Thymus (tissue), 11 donors: ENCODE results near the gene UQCC2. TPM values are rescaled to one million over a fixed set of nuclear protein-coding genes. Genes with fewer than 3 reads are reported as not detected.

Experiments used
- DNase-seq, 9 donors: peaks; one replicate each; pipeline ENCODE4 v3.0.0-alpha.2; 2013; ENCODE audit warnings: low spot score in 9 of 9, low read depth in 6 of 9, missing footprints in 1 of 9
- H3K27ac ChIP-seq, 2 donors: one replicate each; pipeline ENCODE4 v1.5.1; 2013; ENCODE audit warnings: control low read depth in 1 of 2, low read depth in 1 of 2, low read length in 1 of 2, mild to moderate bottlenecking in 1 of 2, moderate library complexity in 1 of 2
- H3K27me3 ChIP-seq, 2 donors: one replicate each; pipeline ENCODE4 v1.5.1; 2013; ENCODE audit warnings: low read length in 1 of 2; ENCODE audit not compliant: control insufficient read depth in 2 of 2, insufficient read depth in 1 of 2
- H3K36me3 ChIP-seq, 2 donors: one replicate each; pipeline ENCODE4 v1.5.1; 2013; ENCODE audit warnings: low read length in 1 of 2, mild to moderate bottlenecking in 1 of 2, moderate library complexity in 1 of 2; ENCODE audit not compliant: control insufficient read depth in 2 of 2, insufficient read depth in 2 of 2
- H3K4me1 ChIP-seq, 2 donors: one replicate each; pipeline ENCODE4 v1.5.1; 2013; ENCODE audit warnings: low read length in 2 of 2; ENCODE audit not compliant: control insufficient read depth in 2 of 2, insufficient read depth in 2 of 2
- H3K4me3 ChIP-seq, 2 donors: one replicate each; pipeline ENCODE4 v1.5.1; 2013; ENCODE audit warnings: low read length in 2 of 2, control low read depth in 1 of 2, mild to moderate bottlenecking in 1 of 2
- H3K9me3 ChIP-seq, 2 donors: one replicate each; pipeline ENCODE4 v1.5.1; 2013; ENCODE audit warnings: low read length in 1 of 2, mild to moderate bottlenecking in 1 of 2; ENCODE audit not compliant: control insufficient read depth in 2 of 2, insufficient read depth in 1 of 2
- WGBS: extraction: QIAGEN DNeasy Blood & Tissue Kit; methylation state at CpG from one replicate; pipeline ENCODE4 v1.1.7; 2013; 5-methylcytosine and 5-hydroxymethylcytosine counted together
- polyA plus RNA-seq: library from polyadenylated mRNA; stranded (reverse); fragments of 200-250 nt; gene quantifications from one replicate; pipeline ENCODE4 v1.2.3, GENCODE V29; 2013
- total RNA-seq: library from RNA; stranded (reverse); fragments of 120-200 nt; gene quantifications from one replicate; pipeline ENCODE4 v1.2.4, GENCODE V29; 2013
- donor health status: healthy.

The UQCC2 gene
- total and polyA plus RNA-seq, 2 donors: 67.3 to 88.4 TPM

DNA sequence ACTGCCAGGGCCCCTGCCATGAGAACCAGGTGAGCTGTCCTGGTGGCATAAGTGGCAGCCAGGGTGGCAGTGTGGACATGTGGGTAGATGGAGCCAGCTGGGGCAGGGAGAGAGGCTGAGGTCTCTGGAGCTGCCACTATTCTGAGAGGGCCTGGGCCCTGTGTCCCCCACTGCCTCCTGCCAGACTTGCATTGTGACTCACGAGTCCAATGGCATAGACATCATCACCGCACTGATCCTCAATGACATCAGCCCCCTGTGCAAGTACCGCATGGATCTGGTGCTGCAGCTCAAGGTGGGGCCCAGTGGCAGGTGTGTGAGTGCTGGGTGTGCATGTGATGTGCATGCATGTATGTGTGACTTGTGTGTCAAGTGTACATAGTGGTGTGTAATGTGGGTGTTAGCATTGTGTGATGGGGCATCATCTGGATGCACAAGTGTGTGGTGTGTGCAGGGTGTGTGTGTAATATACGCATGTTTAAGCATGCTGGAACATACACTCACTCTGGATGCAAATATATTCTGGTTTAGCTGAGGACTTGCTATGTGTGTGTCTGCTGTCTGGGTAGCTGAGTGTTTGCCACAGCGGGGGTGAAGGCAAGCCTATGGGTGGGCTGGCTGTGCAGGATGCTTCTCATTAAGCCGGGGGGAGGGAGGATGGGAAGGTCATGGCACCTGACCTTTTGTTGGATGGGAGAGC is 25.1 kb downstream of the UQCC2 start:
- Histone ChIP-seq H3K27me3 (no peaks in the 10 kb centered on the region), H3K27ac (no peak overlapping the region), H3K4me3 (no peak overlapping the region), H3K36me3 (peaks cover 85 to 94% of the 10 kb centered on the region in 2 donors), H3K4me1 (peaks cover 0 to 16% of the 10 kb centered on the region in 2 donors), H3K9me3 (peaks cover 0 to 1% of the 10 kb centered on the region in 2 donors)
- WGBS: 97% methylated on average over 6 of the region's 6 CpGs
- no peak for DNase-seq

GRCh38 chr6:33685411-33686224 is 25.9 kb downstream of the UQCC2 start:
- WGBS: 95% methylated on average over 38 of the region's 38 CpGs
- no peak for DNase-seq
- H3K4me1 ChIP-seq: peaks cover 0 to 16% of the 10 kb centered on the region in 2 donors

GRCh38 chr6:33684983-33685382 is 26.5 kb downstream of the UQCC2 start:
- WGBS: over 99% methylated on average over 7 of the region's 7 CpGs

More at GRCh38 chr6:33685411-33686224, 25.9 kb downstream of the UQCC2 start:
- Histone ChIP-seq H3K27me3 (no peaks in the 10 kb centered on the region), H3K4me3 (no peak overlapping the region), H3K9me3 (peaks cover 0 to 1% of the 10 kb centered on the region in 2 donors), H3K36me3 (peaks cover 83 to 88% of the 10 kb centered on the region in 2 donors), H3K27ac (no peak overlapping the region)

GRCh38 chr6:33684428-33684896 is 27.0 kb downstream of the UQCC2 start:
- Histone ChIP-seq H3K4me1 (peaks cover 0 to 16% of the 10 kb centered on the region in 2 donors), H3K27me3 (no peaks in the 10 kb centered on the region), H3K9me3 (peaks cover 0 to 1% of the 10 kb centered on the region in 2 donors), H3K27ac (no peak overlapping the region), H3K4me3 (no peak overlapping the region), H3K36me3 (peaks cover 88 to 89% of the 10 kb centered on the region in 2 donors)
- no peak for DNase-seq
- 98% methylated on average over 16 of the region's 16 CpGs for WGBS

More at GRCh38 chr6:33684983-33685382, 26.5 kb downstream of the UQCC2 start:
- Histone ChIP-seq H3K27me3 (no peaks in the 10 kb centered on the region), H3K36me3 (peaks cover 84 to 88% of the 10 kb centered on the region in 2 donors), H3K4me1 (peaks cover 0 to 16% of the 10 kb centered on the region in 2 donors), H3K4me3 (no peak overlapping the region), H3K27ac (no peak overlapping the region), H3K9me3 (peaks cover 0 to 1% of the 10 kb centered on the region in 2 donors)
- DNase-seq: no peak

GRCh38 chr6:33683576-33684427 is 27.7 kb downstream of the UQCC2 start:
- Histone ChIP-seq H3K9me3 (peaks cover 0 to 1% of the 10 kb centered on the region in 2 donors), H3K4me3 (no peak overlapping the region), H3K27me3 (no peaks in the 10 kb centered on the region), H3K4me1 (peaks cover 0 to 16% of the 10 kb centered on the region in 2 donors), H3K36me3 (peaks cover 87 to 88% of the 10 kb centered on the region in 2 donors), H3K27ac (no peak overlapping the region)
- WGBS: 95% methylated on average over 19 of the region's 19 CpGs
- DNase-seq: no peak

GRCh38 chr6:33683051-33683571 is 28.4 kb downstream of the UQCC2 start:
- H3K27me3 ChIP-seq: no peaks in the 10 kb centered on the region
- peaks cover 85 to 88% of the 10 kb centered on the region in 2 donors for H3K36me3 ChIP-seq
- H3K9me3 ChIP-seq: peaks cover 0 to 1% of the 10 kb centered on the region in 2 donors
- DNase-seq: peak in 3 of 9 donors; percentile 41 to 61 (median 45)
- no peak overlapping the region for H3K27ac ChIP-seq
- H3K4me1 ChIP-seq: peaks cover 0 to 16% of the 10 kb centered on the region in 2 donors
- no peak overlapping the region for H3K4me3 ChIP-seq
- 74% methylated on average over 15 of the region's 15 CpGs for WGBS

DNA sequence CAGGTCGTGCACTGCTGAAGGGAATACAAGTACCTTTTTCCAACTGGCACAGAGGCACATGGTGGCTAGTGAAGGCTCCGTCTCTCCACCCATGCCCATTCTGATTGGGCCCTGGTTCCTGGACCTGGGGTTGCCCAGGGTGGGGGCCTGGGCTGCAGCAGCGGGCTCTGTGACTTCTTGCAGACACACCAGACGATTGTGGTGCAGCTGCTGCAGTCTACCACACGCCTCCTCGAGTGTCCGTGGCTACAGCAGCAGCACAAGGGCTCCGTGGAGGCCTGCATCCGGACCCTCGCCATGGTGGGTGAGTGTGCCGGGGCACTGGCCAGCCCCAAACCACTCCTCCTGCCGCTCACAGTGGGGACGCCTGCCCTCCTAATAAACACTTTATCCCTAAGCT is 29.2 kb downstream of the UQCC2 start:
- Histone ChIP-seq H3K36me3 (peaks cover 83 to 88% of the 10 kb centered on the region in 2 donors), H3K27me3 (no peaks in the 10 kb centered on the region), H3K4me3 (no peak overlapping the region), H3K9me3 (peaks cover 0 to 1% of the 10 kb centered on the region in 2 donors), H3K4me1 (peaks cover 0 to 16% of the 10 kb centered on the region in 2 donors), H3K27ac (no peak overlapping the region)
- DNase-seq: no peak
- WGBS: 98% methylated on average over 13 of the region's 13 CpGs

GRCh38 chr6:33679761-33680160 is 31.7 kb downstream of the UQCC2 start:
- Histone ChIP-seq H3K27ac (no peak overlapping the region), H3K27me3 (no peaks in the 10 kb centered on the region), H3K4me3 (no peak overlapping the region), H3K36me3 (peaks cover 74 to 87% of the 10 kb centered on the region in 2 donors), H3K4me1 (peaks cover 0 to 16% of the 10 kb centered on the region in 2 donors), H3K9me3 (no peaks in the 10 kb centered on the region)
- WGBS: 94% methylated on average over 20 of the region's 20 CpGs
- no peak for DNase-seq
